DMS53 (cell line): ENCODE results near the gene FMN1.

Experiments used
- DNase-seq: peaks from one replicate; lab custom pipeline; 2025; lab: John Stamatoyannopoulos, UW

FMN1 gene

GRCh38 chr15:32919749-32920414 lies 274.6 kb downstream of the FMN1 start:
- no peak for DNase-seq

- DNase-seq = no peak
Observed at GRCh38 chr15:32918547-32918946, 276.0 kb downstream of the FMN1 start.

- DNase-seq = no peak
Observed at GRCh38 chr15:32910839-32911238, 283.7 kb downstream of the FMN1 start.

- DNase-seq = no peak
Observed at GRCh38 chr15:32909431-32909830, 285.1 kb downstream of the FMN1 start.

DNA sequence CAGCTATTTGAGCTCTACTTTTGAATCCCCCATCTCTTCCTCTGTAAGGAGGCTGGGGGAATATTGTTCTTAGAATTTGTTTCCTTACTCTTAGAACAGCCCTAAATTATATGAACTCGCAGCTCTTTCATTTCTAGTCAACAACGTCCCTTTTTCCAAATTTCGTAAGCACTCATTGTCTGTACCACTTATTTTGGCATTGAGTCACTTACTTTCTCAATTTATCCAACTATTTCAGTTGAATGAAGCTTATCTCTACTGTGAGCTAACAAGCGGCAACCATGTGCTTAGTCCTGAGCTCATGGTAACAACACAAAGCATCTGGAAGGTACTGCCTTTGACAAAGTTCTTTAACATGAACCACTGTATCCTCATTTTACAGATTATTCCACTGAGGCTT lies 285.6 kb downstream of the FMN1 start:
- no peak for DNase-seq

GRCh38 chr15:32908135-32908801 lies 286.2 kb downstream of the FMN1 start:
- DNase-seq = no peak

GRCh38 chr15:32905481-32905880 lies 289.0 kb downstream of the FMN1 start:
- no peak for DNase-seq

DNA sequence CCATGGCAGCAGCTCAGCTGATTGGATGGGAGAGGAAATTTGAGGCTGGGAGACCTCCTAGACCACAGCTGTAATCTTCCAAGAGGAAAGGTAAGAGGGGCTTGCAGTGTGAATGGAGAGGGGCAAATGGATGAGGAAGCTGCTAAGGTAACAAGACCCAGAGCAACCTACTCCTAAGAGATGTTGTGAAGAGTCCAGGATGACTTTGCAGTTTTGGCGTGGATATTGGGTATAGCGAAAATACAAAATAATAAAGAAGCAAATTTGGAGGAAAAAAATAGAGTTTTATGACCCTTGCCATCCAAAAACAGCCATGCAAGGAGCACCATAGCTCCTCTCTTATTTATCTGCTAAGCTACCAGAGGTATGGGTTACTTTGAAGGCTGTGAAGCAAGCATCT lies 290.1 kb downstream of the FMN1 start:
- DNase-seq = no peak

GRCh38 chr15:32903591-32904290 lies 290.8 kb downstream of the FMN1 start:
- no peak for DNase-seq

DNA sequence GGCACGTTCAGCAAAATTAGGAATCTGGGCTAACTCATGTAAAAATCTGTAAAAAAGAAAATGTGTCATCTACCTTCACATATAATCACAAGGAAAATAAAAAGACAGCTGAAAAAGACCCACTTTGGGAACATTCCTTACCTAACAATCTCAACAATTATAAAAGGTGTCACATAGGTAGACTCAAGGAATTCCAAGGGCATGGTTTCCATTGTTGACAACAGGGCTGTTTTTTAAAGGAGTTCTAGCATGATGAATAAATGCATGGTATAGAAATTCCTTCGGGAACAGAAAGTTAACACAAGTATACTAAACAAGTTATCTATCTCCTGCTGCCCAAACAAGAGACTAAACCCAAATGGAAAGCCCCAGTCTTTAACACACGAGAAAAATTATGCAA lies 292.5 kb downstream of the FMN1 start:
- no peak for DNase-seq

DNA sequence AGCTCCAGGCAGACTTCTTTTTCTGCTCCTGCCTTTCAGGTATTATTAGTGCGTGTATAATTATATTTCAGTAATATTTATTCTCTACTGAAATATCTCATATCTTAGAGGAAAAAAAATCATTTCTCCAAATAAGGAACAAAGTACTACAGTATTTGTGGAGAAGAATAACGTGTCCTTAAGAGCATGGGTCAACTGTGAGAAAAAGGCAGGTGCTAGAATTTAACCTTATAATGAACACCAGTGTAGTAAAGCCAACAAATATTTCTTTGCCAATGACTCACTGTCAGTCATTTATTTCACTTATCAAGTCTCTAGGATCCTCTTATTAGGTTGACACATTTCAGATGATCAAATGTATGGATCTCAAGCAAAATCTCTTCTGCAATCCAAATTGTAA lies 293.3 kb downstream of the FMN1 start:
- no peak for DNase-seq

GRCh38 chr15:32899126-32899596 lies 295.4 kb downstream of the FMN1 start:
- peak; percentile 12 for DNase-seq

GRCh38 chr15:32898414-32898813 lies 296.1 kb downstream of the FMN1 start:
- DNase-seq = no peak

DNA sequence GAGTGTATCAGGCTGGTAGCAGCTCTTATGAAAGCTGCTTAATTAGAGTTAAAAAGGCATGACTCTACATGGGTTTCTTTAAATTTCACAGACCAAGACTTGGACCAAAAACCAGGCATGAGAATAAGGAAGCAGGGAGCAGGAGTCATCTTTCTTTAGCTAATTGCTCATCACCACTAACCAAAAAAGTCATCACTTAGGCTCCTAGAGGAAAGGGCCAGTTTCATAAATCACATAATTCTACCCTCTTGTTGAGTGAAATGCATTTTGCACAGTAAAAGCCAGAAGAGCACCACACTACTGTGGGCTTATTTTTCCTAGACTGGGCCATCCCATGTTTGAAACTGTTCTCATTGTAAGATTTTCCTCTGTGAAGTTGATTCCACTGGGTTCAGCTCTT lies 301.1 kb downstream of the FMN1 start:
- no peak for DNase-seq

DNA sequence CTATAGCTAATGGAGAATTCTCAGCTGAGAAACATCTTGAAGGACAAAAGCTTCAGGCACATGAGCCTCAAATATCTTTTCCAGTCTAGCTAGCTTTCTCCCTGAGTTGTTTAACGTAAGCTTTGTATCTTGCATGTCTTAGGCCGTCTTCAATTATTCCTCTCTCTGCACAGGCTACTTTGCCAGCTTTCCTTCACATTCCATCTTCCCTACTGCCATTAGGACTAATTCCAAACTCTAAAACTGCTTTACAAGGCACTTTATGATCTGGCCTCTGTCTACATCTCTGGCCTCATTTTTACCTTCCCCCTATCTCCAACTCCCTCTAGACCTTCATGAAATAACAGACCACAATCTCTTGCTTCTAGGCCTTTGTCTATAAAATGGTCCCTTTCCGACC lies 305.3 kb downstream of the FMN1 start:
- DNase-seq = no peak

DNA sequence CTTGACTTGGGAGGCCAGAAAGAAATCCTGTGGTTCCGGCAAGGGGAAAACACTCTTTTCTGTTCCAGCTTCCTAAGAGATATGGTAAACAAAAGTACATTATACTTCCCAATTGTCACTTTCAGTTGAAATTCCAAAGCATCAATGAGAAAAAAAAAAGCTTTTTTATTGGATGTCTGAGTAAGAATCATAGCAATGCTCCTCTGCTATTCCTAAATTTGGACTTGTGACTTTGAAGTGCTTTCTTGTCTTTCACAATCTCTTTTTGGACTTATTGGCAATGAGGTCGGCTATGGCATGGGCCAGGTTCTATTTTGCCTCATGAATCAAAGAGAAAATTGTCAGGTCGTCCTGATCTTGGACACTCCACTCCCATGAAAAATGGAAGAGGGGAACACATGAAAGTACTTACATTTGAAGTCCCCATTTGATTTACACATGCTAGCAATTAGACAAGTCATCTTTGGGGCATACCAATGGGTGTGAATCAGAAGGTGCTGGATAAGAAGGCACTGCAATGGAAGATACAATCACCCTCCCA lies 306.2 kb downstream of the FMN1 start:
- DNase-seq = no peak

- DNase-seq = no peak
Observed at GRCh38 chr15:32887090-32887489, 307.4 kb downstream of the FMN1 start.

GRCh38 chr15:32886459-32886858 lies 308.1 kb downstream of the FMN1 start:
- no peak for DNase-seq

GRCh38 chr15:32885713-32886112 lies 308.8 kb downstream of the FMN1 start:
- no peak for DNase-seq

GRCh38 chr15:32884146-32884545 lies 310.4 kb downstream of the FMN1 start:
- DNase-seq = no peak

DNA sequence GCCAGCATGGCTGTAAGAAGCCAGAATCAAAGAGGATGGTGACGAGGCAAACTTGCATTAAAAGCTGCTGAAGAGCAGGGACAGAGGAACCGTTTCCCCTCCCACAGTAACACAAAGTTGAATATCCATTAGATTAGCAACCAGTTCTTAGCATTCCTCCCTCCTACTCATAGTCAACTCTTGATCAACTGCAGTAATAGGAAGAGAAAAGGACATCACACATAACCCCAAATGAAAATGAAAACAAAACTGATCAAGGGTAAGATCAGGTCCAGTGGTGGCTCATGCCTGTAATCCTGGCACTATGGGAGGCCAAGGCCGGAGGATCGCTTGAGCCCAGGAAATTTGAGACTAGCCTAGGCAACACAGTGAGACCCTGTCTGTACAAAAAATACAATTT lies 311.6 kb downstream of the FMN1 start:
- no peak for DNase-seq

- no peak for DNase-seq
Observed at GRCh38 chr15:32881528-32881927, 313.0 kb downstream of the FMN1 start.

GRCh38 chr15:32880642-32881041 lies 313.9 kb downstream of the FMN1 start:
- no peak for DNase-seq
